SJCRH30 (cell line): Measurements from ENCODE around the gene GAB3. TPM values are rescaled to one million over a fixed set of nuclear protein-coding genes. Genes with fewer than 3 reads are reported as not detected.
"Not testable (repeated sequence)": the region's sequence is repeated elsewhere in the genome, so short reads cannot be mapped to it uniquely, and the experiment has no call there.

Experiments used
- DNase-seq, 2 experiments: peaks; one replicate each; pipeline ENCODE4 v3.0.0-alpha.2; 2015 to 2020
- H3K27ac ChIP-seq: fragments of 250-450 bp; sonication (Bioruptor Pico); 2 replicates; pipeline ENCODE4 v1.5.1; 2020; ENCODE audit warnings: mild to moderate bottlenecking, moderate library complexity
- H3K27me3 ChIP-seq: fragments of 250-450 bp; sonication (Bioruptor Pico); 2 replicates; pipeline ENCODE4 v1.5.1; 2020; ENCODE audit warnings: mild to moderate bottlenecking, moderate library complexity
- H3K36me3 ChIP-seq: fragments of 250-450 bp; sonication (Bioruptor Pico); 2 replicates; pipeline ENCODE4 v1.5.1; 2020; ENCODE audit warnings: mild to moderate bottlenecking, moderate library complexity
- H3K4me1 ChIP-seq: fragments of 250-450 bp; sonication (Bioruptor Pico); 2 replicates; pipeline ENCODE4 v1.5.1; 2020; ENCODE audit warnings: mild to moderate bottlenecking, moderate library complexity
- H3K4me3 ChIP-seq: fragments of 250-450 bp; sonication (Bioruptor Pico); 2 replicates; pipeline ENCODE4 v1.5.1; 2020; ENCODE audit warnings: mild to moderate bottlenecking, moderate library complexity
- H3K9me3 ChIP-seq: fragments of 250-450 bp; sonication (Bioruptor Pico); replicated peaks from 2 replicates; pipeline ENCODE4 v1.5.1; 2020; ENCODE audit warnings: mild to moderate bottlenecking, moderate library complexity
- total RNA-seq: library from RNA; depleted of rRNA; stranded (reverse); fragments of >200 nt; shearing (Covaris generic); gene quantifications from 2 replicates; pipeline ENCODE4 v1.2.3, GENCODE V29; 2014; rRNA removed

Gene GAB3
- total RNA-seq, 1 experiment from 2014 or later, result not detected

- no peak overlapping the region for H3K4me3 ChIP-seq
- no peaks in the 10 kb centered on the region for H3K4me1 ChIP-seq
- no peaks in the 10 kb centered on the region for H3K9me3 ChIP-seq
- no peaks in the 10 kb centered on the region for H3K36me3 ChIP-seq
- no peaks in the 10 kb centered on the region for H3K27me3 ChIP-seq
- H3K27ac ChIP-seq, result no peak overlapping the region
- DNase-seq, result no peak
Observed at GRCh38 chrX:154649503-154650220, 101.2 kb downstream of the GAB3 start.

GRCh38 chrX:154648931-154649330, 101.9 kb downstream of the GAB3 start:
- Histone ChIP-seq H3K27ac (no peak overlapping the region), H3K36me3 (no peaks in the 10 kb centered on the region), H3K27me3 (no peaks in the 10 kb centered on the region), H3K9me3 (no peaks in the 10 kb centered on the region), H3K4me1 (no peaks in the 10 kb centered on the region), H3K4me3 (no peak overlapping the region)
- DNase-seq, result no peak

GRCh38 chrX:154645745-154646378, 105.0 kb downstream of the GAB3 start:
- not testable (repeated sequence) for H3K4me1 ChIP-seq, DNase-seq, H3K27me3 ChIP-seq, H3K27ac ChIP-seq, H3K4me3 ChIP-seq, H3K36me3 ChIP-seq, H3K9me3 ChIP-seq

- H3K4me1 ChIP-seq, H3K27me3 ChIP-seq, H3K27ac ChIP-seq, H3K9me3 ChIP-seq, DNase-seq, H3K36me3 ChIP-seq, H3K4me3 ChIP-seq: not testable (repeated sequence)
Observed at GRCh38 chrX:154643708-154644107, 107.2 kb downstream of the GAB3 start.

GRCh38 chrX:154641740-154642139, 109.1 kb downstream of the GAB3 start:
- H3K36me3 ChIP-seq, DNase-seq, H3K4me1 ChIP-seq, H3K27ac ChIP-seq, H3K9me3 ChIP-seq, H3K27me3 ChIP-seq, H3K4me3 ChIP-seq: not testable (repeated sequence)

- not testable (repeated sequence) for DNase-seq
Observed at GRCh38 chrX:154633661-154634060, 117.2 kb downstream of the GAB3 start.

GRCh38 chrX:154630949-154631348, 119.9 kb downstream of the GAB3 start:
- not testable (repeated sequence) for H3K27me3 ChIP-seq, H3K36me3 ChIP-seq, H3K4me3 ChIP-seq, H3K4me1 ChIP-seq, H3K9me3 ChIP-seq, DNase-seq, H3K27ac ChIP-seq

More at GRCh38 chrX:154633661-154634060, 117.2 kb downstream of the GAB3 start:
- H3K4me3 ChIP-seq, H3K9me3 ChIP-seq, H3K36me3 ChIP-seq, H3K27ac ChIP-seq, H3K4me1 ChIP-seq, H3K27me3 ChIP-seq: not testable (repeated sequence)

GRCh38 chrX:154628960-154629359, 121.9 kb downstream of the GAB3 start:
- not testable (repeated sequence) for DNase-seq, H3K4me1 ChIP-seq, H3K36me3 ChIP-seq, H3K27me3 ChIP-seq, H3K27ac ChIP-seq, H3K4me3 ChIP-seq, H3K9me3 ChIP-seq

Other genes with a start within 250 kb of the GAB3 start
- gene FAM3A, start 234.8 kb downstream of the GAB3 start, total RNA-seq, result 12.2 and 13.6 TPM in 2 replicates
- 19.4 and 21.9 TPM in 2 replicates for gene G6PD, start 204.2 kb downstream of the GAB3 start, total RNA-seq
- 9.5 and 10.5 TPM in 2 replicates for gene IKBKG, start 203.5 kb downstream of the GAB3 start, total RNA-seq
- not detected in 2 replicates for gene CTAG1A, start 165.9 kb downstream of the GAB3 start, total RNA-seq
- not detected in 2 replicates for gene CTAG1B, start 131.8 kb downstream of the GAB3 start, total RNA-seq
- gene CTAG2, start 97.5 kb downstream of the GAB3 start, total RNA-seq, result 4.1 and 4.2 TPM in 2 replicates
- 91.0 and 97.8 TPM in 2 replicates for gene DKC1, start 11.8 kb upstream of the GAB3 start, total RNA-seq
- gene MPP1, start 54.4 kb upstream of the GAB3 start, total RNA-seq, result 0.43 TPM in 1 of 2 replicates, not detected in the other
- not detected in 2 replicates for gene SMIM9, start 83.6 kb upstream of the GAB3 start, total RNA-seq
- gene F8A1, start 135.3 kb upstream of the GAB3 start, total RNA-seq, result 4.6 and 5.2 TPM in 2 replicates